ENCODE measurements around the gene PPID. TPM values are rescaled to one million over a fixed set of nuclear protein-coding genes. Genes with fewer than 3 reads are reported as not detected.

The PPID gene
- total RNA-seq, 4 donors from 2014 or later = 10.6 to 24.1 (median 17.9) TPM

- DNase-seq (ENCODE audit: low spot score in 2 of 2) = no peak
- no peak for TF ChIP-seq POLR2A (IDR thresholded peaks at IDR 0.05)
- TF ChIP-seq, protein P1, sequence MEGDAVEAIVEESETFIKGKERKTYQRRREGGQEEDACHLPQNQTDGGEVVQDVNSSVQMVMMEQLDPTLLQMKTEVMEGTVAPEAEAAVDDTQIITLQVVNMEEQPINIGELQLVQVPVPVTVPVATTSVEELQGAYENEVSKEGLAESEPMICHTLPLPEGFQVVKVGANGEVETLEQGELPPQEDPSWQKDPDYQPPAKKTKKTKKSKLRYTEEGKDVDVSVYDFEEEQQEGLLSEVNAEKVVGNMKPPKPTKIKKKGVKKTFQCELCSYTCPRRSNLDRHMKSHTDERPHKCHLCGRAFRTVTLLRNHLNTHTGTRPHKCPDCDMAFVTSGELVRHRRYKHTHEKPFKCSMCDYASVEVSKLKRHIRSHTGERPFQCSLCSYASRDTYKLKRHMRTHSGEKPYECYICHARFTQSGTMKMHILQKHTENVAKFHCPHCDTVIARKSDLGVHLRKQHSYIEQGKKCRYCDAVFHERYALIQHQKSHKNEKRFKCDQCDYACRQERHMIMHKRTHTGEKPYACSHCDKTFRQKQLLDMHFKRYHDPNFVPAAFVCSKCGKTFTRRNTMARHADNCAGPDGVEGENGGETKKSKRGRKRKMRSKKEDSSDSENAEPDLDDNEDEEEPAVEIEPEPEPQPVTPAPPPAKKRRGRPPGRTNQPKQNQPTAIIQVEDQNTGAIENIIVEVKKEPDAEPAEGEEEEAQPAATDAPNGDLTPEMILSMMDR (IDR thresholded peaks at IDR 0.05) = no peak
- no peak overlapping the region for H3K4me3 ChIP-seq (ENCODE audit: low read depth, poor library complexity, severe bottlenecking)
- intact Hi-C loops (cut with DNase I; ENCODE audit: low total_unique reads) = no loop called here
- WGBS, 2 donors = 75 to 77% methylated on average over 5 of the region's 5 CpGs
Observed at GRCh38 chr4:158676076-158676475, 47.1 kb downstream of the PPID start.

GRCh38 chr4:158673633-158674032, 49.6 kb downstream of the PPID start:
- intact Hi-C loops (cut with DNase I; ENCODE audit: low total_unique reads) = no loop called here
- H3K4me3 ChIP-seq (ENCODE audit: low read depth, poor library complexity, severe bottlenecking) = no peak overlapping the region
- no peak for DNase-seq (ENCODE audit: low spot score in 2 of 2)
- no peak for TF ChIP-seq POLR2A (IDR thresholded peaks at IDR 0.05)
- TF ChIP-seq, protein P1 (IDR thresholded peaks at IDR 0.05) = no peak
- WGBS, 2 donors = 61 to 73% methylated on average over 3 of the region's 3 CpGs

DNA sequence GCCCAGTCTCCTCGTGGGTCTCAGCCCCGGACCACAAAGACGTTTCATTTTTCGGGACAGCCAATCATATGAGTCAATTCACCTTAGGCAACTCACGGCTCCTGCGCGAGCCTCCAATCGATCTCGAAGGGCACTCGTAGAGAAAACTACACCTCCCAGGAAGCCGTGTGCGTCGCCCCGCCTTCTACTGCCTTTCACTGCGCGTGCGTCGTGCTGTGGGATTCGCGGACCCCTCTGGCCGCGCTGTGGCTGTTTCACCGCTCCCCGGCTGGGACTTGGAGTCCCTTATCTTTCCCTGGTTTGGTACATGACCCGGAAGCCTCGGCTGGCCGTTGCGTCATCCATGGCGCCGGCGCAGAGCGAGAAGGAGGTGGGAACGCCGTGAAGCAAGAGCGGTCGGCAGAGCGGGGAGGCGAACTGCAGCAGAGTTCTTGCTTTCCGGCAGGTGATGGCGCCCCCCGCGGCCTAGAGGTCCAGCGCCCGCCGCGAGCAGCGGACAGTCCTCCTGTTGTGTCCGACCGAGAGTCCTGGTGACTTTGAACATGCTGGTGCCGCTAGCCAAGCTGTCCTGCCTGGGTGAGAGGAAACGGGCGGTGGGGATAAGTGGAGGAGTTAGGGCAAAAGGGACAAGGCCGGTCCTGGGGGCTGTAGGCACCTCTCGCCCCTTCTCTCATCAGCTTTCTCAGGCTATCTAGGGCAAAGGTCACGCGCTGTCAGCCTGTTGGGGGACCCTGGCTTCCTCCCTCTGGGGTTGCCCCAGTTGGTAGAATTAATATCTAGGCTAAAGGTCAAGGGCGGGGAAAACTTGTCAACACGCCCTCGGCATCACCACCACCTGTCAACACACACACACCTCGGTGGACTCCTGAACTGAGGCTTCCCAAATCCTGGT, 51.0 kb downstream of the PPID start, which contains the start of gene ETFDH:
TSS of gene ETFDH (plus strand) at position 382 of the 892 bp plus-strand sequence. CDS start at position 543, 161 bp downstream.
- 0 to 1% methylated on average over 37 to 54 of the region's 60 CpGs for WGBS, 2 donors
- intact Hi-C loops (cut with DNase I; ENCODE audit: low total_unique reads) = no loop called here
- TF ChIP-seq POLR2A (IDR thresholded peaks at IDR 0.05) = peak in 1 of 2 donors; percentile 19
- TF ChIP-seq, protein P1 (IDR thresholded peaks at IDR 0.05) = peak in 1 of 3 donors; percentile 82
- peak; percentile 99 for DNase-seq (ENCODE audit: low spot score in 2 of 2)
- H3K4me3 ChIP-seq (ENCODE audit: low read depth, poor library complexity, severe bottlenecking) = peak within 1 kb of the TSS; percentile 85

DNA sequence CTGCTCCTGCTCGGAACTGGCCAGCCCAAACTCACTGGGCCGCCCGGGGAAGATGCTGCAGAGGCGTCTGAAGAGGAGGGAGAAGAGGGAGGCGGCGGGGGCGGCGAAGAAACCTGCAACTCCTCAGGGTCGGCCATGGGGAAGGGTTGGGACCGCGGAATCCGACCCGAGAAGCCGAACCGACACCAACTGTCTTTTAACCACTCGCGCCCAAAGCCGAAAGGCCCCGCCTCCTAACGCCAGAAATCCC, 51.6 kb downstream of the PPID start, which contains the start of gene C4orf46:
TSS of gene C4orf46 (minus strand) at position 223 of the 250 bp plus-strand sequence. CDS start at position 137, 86 bp downstream.
- DNase-seq (ENCODE audit: low spot score in 2 of 2) = no peak
- 0 to 1% methylated on average over 20 of the region's 20 CpGs for WGBS, 2 donors
- TF ChIP-seq POLR2A (IDR thresholded peaks at IDR 0.05) = no peak
- TF ChIP-seq, protein P1 (IDR thresholded peaks at IDR 0.05) = no peak
- intact Hi-C loops (cut with DNase I; ENCODE audit: low total_unique reads) = no loop called here
- H3K4me3 ChIP-seq (ENCODE audit: low read depth, poor library complexity, severe bottlenecking) = peak within 1 kb of the TSS; percentile 85

DNA sequence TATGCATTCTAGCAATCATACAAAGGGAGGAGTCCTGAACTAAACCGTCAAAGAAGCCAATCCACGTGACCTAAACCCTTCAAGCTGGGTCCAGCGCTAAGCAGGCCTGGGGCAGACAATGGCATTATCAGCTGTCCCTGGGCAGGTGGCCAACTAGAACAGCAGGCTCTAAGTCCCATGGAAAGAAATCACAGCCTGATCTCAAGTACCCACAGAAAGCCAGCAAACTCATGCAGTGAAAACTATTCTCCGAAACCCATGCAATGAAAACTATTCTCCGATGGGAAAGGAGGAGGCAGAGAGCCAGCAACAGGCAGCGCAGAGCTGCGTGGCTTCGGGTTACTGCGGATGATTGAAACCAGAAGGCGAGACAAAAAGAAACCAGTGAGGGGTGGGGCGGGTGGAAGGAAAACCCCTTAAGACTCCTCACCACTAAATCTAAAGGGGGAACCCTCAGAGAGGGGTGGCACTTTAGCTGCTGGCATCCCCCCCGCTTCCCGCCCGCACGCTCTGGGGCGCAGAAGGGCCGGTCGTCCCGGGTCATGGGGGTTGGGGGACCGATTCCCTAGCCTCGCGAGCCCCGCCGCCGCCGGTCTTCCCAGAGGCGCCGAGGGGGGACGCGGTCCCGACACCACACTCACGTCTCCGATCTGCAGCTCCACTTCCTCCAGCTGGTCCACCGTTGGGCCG, 52.1 kb downstream of the PPID start:
- peak overlapping the region; percentile 85 for H3K4me3 ChIP-seq (ENCODE audit: low read depth, poor library complexity, severe bottlenecking)
- no peak for TF ChIP-seq POLR2A (IDR thresholded peaks at IDR 0.05)
- TF ChIP-seq, protein P1 (IDR thresholded peaks at IDR 0.05) = no peak
- peak in 1 of 2 donors; percentile 61 for DNase-seq (ENCODE audit: low spot score in 2 of 2)
- WGBS, 2 donors = 0 to 1% methylated on average over 23 to 27 of the region's 35 CpGs
- intact Hi-C loops (cut with DNase I; ENCODE audit: low total_unique reads) = no loop called here

Data from lower leg skin (tissue), 4 donors.